Measurements from ENCODE around the gene MYL5. TPM values are rescaled to one million over a fixed set of nuclear protein-coding genes. Genes with fewer than 3 reads are reported as not detected.
"Not testable (repeated sequence)": the region's sequence is repeated elsewhere in the genome, so short reads cannot be mapped to it uniquely, and the experiment has no call there.

The MYL5 gene
- total RNA-seq, 2 donors from 2014 or later = 7.9 to 12.4 TPM

DNA sequence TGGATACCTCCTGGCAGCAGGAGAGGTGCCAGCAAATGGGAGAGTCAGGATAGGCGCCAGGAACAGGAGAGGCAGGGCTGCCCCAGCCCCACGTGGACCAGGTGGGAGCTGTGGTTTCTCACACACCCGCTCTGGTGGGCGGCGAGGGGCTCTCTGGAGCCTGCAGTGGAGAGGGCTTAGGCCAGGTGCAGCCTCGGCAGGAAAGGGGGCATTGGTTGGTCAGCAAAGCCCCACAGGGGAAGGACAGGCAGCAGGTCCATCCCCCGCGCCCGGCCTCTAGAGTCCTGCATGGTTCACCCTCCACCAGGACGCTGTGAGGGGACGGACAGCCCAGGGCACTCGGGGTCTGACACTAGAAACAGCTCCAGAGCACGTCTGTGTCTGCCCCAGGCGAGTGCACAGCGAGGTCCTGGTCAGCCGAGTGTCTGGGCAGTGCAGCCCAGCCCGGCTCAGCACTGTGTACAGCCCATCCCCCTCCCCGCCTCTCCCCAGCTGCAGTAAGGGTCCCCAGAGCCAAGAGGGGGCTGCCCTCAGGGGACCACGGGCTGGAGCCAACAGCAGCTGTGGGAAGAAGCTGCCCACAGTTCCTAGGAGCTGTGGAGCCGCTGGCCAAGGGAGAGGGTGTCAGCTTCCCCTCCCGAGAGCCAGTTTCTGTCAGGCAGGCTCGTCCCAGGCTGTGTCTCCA is 8.4 kb upstream of the MYL5 start:
- DNase-seq (ENCODE audit: low spot score) = no peak
- intact Hi-C loops (cut with DNase I) = no loop called here

DNA sequence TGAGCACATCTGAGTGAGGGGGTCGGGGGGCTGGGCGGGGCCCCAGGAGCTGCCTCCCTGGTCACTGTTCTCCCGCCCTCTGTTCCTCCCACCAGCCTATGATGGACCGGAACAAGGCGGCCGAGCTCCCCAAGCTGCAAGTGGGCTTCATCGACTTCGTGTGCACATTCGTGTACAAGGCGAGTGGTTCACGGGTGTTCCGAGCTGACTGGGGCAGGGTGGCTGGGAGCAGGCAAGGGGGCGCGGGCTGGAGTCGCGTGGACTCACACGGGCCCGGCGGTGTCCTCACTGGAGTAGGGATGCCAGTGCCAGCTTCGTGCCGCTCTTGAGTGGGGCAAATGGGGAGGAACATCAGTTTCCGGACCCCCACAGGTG is 7.9 kb upstream of the MYL5 start:
- no peak for DNase-seq (ENCODE audit: low spot score)
- intact Hi-C loops (cut with DNase I) = no loop called here

GRCh38 chr4:666822-667544 is 7.4 kb upstream of the MYL5 start:
- intact Hi-C loops (cut with DNase I) = no loop called here
- no peak for DNase-seq (ENCODE audit: low spot score)

GRCh38 chr4:667545-667925 is 6.8 kb upstream of the MYL5 start:
- no peak for DNase-seq (ENCODE audit: low spot score)
- intact Hi-C loops (cut with DNase I) = no loop called here

DNA sequence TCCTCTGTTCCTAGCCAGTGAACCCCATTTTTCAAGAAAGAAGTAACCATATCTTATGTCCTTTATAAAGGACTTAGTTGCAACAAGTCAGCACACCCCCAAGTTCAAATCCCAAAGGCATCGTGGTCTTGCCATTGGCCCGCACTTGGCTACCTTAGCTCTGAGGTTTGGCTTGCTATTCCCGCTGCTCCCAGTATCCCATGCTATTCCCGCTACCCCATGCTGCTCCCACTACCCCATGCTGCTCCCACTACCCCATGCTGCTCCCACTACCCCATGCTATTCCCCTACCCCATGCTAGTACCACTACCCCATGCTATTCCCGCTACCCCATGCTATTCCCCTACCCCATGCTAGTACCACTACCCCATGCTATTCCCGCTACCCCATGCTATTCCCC is 6.1 kb upstream of the MYL5 start:
- DNase-seq (ENCODE audit: low spot score); intact Hi-C loops (cut with DNase I): not testable (repeated sequence)

GRCh38 chr4:669806-670559 is 4.4 kb upstream of the MYL5 start:
- DNase-seq (ENCODE audit: low spot score); intact Hi-C loops (cut with DNase I): not testable (repeated sequence)

GRCh38 chr4:671769-672168 is 2.6 kb upstream of the MYL5 start:
- no peak for DNase-seq (ENCODE audit: low spot score)
- intact Hi-C loops (cut with DNase I) = no loop called here

DNA sequence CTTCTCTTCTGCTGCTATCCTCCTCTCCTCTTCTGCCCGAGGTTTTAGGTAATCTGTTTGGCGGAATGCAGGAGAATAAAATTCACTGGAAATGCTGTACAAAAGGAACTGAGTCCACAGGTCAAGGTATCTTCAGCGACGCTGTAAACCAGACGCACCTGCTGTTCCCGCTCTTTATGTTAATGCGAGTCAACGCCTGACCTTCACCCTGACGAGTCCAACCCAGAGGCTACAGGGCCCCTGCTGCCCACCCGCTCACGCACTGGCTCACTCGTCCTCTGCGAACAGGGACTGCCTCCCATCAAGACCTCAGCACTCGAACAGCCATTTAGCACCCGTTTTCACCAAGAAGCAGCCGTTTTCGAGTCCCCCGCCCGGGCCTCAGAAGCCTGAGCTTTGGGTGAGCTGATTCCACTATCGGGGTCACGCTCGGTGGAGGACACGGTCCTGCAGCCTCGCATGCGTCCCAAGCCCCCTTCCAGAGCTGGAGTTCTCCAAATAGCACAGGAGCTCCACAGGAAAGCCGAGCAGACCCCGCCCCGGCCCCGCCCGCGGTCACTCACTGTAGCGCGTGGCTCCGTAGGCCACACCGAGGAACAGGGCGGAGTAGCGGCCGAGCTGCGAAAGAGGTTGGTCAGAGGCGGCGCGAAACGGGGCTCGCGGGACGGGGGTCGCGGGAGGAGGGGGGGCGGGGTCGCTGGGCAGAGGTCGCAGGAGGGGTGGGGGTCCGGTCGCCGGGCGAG is 822 bp upstream of the MYL5 start:
- intact Hi-C loops (cut with DNase I) = no loop called here
- no peak for DNase-seq (ENCODE audit: low spot score)

DNA sequence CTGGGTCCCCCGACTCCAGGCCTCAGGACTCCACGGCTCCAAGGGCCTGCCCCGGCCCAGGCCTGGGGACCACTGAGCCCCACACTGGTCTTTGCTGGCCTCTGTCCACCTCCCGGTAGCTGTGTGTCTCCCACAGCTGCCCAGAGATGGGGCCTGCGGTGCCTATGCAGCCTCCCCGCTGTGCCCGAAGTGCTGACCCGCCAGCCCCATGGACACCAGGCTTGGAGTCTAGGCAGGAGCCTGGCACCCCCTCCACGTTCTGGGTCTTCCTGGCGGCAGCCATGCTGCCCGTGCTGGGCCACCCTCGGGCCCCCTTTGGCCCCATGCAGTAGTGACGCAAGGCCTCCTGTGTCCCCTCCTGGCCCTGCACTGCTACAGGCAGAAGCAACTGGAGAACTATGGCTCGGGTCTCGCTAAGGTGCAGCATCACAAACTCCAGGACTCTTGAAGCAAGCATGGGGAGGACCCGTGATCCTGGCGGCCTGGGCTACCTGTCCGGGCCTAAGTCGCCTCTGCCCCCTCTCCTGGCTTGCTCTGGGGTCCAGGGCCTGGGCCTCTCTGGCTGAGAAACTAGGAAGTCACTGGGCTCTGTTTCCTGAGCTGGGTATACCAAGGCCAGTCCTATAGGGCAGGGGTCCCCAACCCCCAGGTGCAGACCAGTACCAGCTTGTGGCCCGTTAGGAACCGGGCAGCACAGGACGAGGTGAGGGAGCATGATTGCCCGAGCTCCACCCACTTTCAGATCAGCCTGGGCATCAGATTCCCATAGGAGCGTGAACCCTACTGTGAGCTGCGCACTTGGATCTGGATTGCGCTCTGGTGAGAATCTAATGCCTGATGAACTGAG is 917 bp downstream of the MYL5 start:
- intact Hi-C loops (cut with DNase I) = no loop called here
- no peak for DNase-seq (ENCODE audit: low spot score)

DNA sequence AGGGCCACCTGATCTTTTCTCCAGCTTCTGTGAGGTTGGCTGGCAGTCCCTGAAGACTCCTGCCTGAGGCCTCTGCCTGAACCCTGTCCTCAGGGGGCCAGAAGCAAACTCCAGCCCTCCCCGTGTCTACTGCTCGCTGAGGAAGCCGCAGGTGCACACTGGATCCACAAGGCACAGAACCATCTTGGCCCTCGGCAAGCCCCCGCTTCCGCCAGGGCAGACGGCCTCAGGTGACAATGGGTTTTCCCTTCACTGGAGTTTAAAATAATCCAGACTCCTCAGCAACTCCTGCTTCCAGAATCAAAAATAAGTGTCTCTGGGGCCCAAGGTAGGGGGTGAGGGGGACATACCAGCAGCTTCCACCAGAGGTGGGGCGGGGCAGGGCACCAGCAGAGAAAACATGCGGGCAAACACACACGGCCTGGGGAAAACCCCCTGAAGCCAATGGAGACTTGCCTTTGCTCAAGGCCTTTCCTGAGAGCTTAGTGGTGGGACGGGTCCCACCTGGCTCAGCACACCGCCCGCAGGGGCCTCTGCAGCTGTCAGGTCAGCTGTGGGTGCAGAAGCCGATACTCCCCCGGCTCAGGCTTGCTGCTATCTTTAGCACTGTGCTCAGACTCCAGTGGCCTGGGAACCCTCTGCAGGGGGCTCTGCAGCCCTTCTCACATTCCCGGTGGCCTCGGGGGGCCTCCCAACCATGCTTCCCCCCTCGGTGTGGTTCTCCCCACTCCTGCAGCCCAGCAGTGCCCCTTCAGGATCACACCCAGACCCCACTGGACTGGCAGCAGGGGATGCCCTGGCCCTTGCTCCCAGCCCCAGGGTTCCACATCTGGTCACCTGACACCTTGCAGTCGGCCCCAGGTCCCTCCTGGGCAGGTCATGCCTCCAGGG is 1.9 kb downstream of the MYL5 start:
- intact Hi-C loops (cut with DNase I) = loop anchor here in 1 of 2 donors (2.0 kb wide), 1 partner anchor 73 kb away; no protein-coding TSS in a partner anchor
- DNase-seq (ENCODE audit: low spot score) = no peak

GRCh38 chr4:676871-677235 is 2.5 kb downstream of the MYL5 start:
- intact Hi-C loops (cut with DNase I) = loop anchor here in 1 of 2 donors (2.0 kb wide), 1 partner anchor 72 kb away; no protein-coding TSS in a partner anchor
- peak; percentile 81 for DNase-seq (ENCODE audit: low spot score)

DNA sequence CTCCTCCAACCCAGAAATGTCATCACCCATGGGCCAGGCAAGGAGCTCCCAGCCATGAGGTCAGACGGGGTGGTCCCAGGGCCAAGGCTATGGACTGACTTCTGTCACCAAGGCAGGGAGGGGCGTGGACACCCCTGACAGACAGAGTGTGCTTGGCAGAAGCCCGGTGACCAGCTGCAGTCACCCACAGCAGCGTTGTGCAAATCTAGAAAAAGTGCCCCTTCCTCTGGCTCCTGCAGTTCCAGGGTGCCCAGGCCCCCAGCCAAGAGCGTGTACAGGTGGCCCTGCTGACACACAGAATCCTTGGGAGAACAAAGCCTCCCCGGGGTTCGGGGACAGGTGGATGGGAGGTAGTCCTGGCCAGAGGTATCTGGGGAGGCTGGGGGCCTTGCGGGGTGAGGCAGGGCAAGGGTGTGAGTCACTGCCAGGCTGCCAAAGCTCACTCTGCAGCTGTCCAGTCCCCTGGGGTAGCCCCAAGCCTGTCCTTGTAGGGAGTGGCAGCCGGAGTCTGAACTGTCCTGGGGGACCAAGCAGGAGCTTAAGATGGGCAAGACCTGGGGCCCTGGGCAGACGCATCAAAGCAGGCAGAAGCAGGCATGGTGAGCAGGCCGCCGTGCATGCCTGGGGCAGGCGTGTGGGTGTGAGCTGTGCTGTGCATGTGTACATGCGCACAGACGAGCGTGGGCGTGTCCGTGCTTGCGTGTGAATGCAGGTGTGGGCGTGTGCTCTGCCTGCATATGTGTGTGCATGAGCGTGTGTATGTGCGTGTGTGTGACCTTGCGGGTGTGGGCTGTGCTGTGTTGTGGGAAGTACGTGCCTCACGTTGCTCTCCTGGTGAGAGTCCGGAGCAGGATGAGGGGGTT is 3.3 kb downstream of the MYL5 start:
- DNase-seq (ENCODE audit: low spot score) = no peak
- intact Hi-C loops (cut with DNase I) = loop anchor here in 1 of 2 donors (2.0 kb wide), 1 partner anchor 71 kb away; no protein-coding TSS in a partner anchor

- no peak for DNase-seq (ENCODE audit: low spot score)
- intact Hi-C loops (cut with DNase I) = no loop called here
These were observed 4.2 kb downstream of the MYL5 start for GRCh38 chr4:678331-679103.

GRCh38 chr4:679104-679481 is 4.8 kb downstream of the MYL5 start:
- intact Hi-C loops (cut with DNase I) = no loop called here
- DNase-seq (ENCODE audit: low spot score) = peak; percentile 79

- intact Hi-C loops (cut with DNase I) = no loop called here
- no peak for DNase-seq (ENCODE audit: low spot score)
These were observed 5.3 kb downstream of the MYL5 start for GRCh38 chr4:679629-680028.

GRCh38 chr4:680091-680490 is 5.7 kb downstream of the MYL5 start:
- intact Hi-C loops (cut with DNase I) = no loop called here
- DNase-seq (ENCODE audit: low spot score) = no peak
